ENCODE results near the gene P2RX1.
A peak's percentile ranks its signal among the peaks of the same experiment; 100 is the strongest.
"Not testable (repeated sequence)": the region's sequence is repeated elsewhere in the genome, so short reads cannot be mapped to it uniquely, and the experiment has no call there.

P2RX1 gene

DNA sequence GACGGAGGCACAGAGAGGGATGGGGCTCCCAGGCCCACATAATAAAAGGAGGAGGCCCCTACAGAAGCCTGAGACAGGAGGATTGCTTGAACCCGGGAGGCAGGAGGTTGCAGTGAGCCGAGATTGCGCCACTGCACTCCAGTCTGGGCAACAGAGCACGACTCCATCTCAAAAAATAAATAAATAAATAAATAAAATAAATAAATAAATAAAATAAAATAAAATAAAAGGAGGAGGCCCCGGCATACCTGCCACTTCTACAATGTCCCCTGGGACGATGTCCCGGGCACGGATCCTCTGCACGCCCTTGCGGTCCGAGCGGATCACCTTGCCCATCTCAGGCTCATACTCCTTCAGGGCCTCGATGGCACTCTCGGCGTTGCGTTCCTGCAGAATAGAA is 34.7 kb upstream of the P2RX1 start:
- Histone ChIP-seq H3K4me3 (ENCODE audit: low read depth, low read length) (no peak overlapping the region), H3K27me3 (ENCODE audit: insufficient read depth, low read length) (no peaks in the 10 kb centered on the region), H3K36me3 (ENCODE audit: insufficient read depth, low read length) (no peaks in the 10 kb centered on the region), H2AFZ (ENCODE audit: low read length, unreplicated experiment) (no peak overlapping the region), H3K79me2 (ENCODE audit: control insufficient read depth, insufficient read depth, low read length, unreplicated experiment) (no peaks in the 10 kb centered on the region), H3K27ac (ENCODE audit: low read depth, low read length) (no peak overlapping the region), H3K4me1 (ENCODE audit: control insufficient read depth, insufficient read depth, low read length, unreplicated experiment) (no peaks in the 10 kb centered on the region)

DNA sequence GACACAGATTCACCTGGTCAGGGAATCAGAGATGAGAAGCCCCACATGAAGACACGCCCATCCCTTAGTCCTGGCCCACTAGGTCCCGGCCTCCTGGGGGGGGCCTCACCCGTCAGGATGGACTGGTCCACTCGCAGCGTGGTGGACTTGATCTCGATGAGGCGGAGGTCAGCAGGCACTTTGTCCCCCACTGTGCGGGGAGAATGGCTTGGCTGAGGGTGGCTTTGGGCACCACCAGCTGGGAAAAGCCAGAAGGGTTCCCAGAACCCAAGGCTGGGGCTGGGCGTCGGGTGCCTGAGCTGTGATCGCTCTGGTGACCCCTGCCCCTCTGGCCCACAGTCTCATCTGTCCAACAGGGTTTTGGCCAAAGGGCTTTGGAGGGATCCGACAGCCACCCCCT is 34.3 kb upstream of the P2RX1 start:
- Histone ChIP-seq H3K27me3 (ENCODE audit: insufficient read depth, low read length) (no peaks in the 10 kb centered on the region), H2AFZ (ENCODE audit: low read length, unreplicated experiment) (no peak overlapping the region), H3K27ac (ENCODE audit: low read depth, low read length) (no peak overlapping the region), H3K79me2 (ENCODE audit: control insufficient read depth, insufficient read depth, low read length, unreplicated experiment) (no peaks in the 10 kb centered on the region), H3K4me1 (ENCODE audit: control insufficient read depth, insufficient read depth, low read length, unreplicated experiment) (no peaks in the 10 kb centered on the region), H3K36me3 (ENCODE audit: insufficient read depth, low read length) (no peaks in the 10 kb centered on the region), H3K4me3 (ENCODE audit: low read depth, low read length) (no peak overlapping the region)

DNA sequence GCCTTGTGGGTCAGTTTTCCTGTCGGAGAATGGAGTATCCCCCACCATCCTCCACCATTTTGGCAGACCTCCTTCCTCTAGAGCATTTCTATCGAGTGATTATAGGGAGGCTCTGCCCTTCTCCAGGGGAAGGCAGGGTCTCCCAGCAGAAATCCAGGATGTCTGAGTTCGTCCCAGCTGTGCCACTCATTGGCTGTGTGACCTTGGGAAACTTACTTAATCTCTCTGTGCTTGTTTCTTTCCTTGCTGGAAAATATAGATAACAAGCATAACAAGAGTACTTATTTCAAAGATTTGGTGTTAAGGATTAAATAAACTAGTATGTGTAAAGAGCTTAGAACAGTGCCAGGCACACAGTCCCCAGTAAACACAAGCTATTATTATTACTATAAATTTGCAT is 33.2 kb upstream of the P2RX1 start:
- Histone ChIP-seq H3K4me3 (ENCODE audit: low read depth, low read length) (no peak overlapping the region), H3K36me3 (ENCODE audit: insufficient read depth, low read length) (no peaks in the 10 kb centered on the region), H3K27me3 (ENCODE audit: insufficient read depth, low read length) (no peaks in the 10 kb centered on the region), H3K79me2 (ENCODE audit: control insufficient read depth, insufficient read depth, low read length, unreplicated experiment) (no peaks in the 10 kb centered on the region), H2AFZ (ENCODE audit: low read length, unreplicated experiment) (no peak overlapping the region), H3K27ac (ENCODE audit: low read depth, low read length) (no peak overlapping the region), H3K4me1 (ENCODE audit: control insufficient read depth, insufficient read depth, low read length, unreplicated experiment) (peaks cover 4% of the 10 kb centered on the region)

DNA sequence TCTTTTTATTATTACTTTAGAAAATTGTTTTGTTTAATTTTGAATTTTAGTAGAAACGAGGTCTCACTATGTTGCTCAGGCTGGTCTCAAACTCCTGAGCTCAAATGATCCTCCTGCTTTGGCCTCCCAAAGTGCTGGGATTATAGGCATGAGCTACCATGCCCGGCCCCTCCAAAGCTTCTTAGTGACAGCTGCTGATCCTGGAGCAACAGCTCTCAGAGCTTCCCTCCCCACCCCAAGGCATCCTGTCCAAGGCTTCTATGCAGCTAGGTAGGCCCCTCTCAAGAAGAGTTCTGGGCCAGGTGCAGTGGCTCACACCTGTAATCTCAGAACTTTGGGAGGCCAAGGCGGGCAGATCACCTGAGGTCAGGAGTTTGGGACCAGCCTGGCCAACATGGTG is 32.3 kb upstream of the P2RX1 start:
- H3K27ac ChIP-seq (ENCODE audit: low read depth, low read length); H3K36me3 ChIP-seq (ENCODE audit: insufficient read depth, low read length); H3K4me1 ChIP-seq (ENCODE audit: control insufficient read depth, insufficient read depth, low read length, unreplicated experiment): not testable (repeated sequence)

DNA sequence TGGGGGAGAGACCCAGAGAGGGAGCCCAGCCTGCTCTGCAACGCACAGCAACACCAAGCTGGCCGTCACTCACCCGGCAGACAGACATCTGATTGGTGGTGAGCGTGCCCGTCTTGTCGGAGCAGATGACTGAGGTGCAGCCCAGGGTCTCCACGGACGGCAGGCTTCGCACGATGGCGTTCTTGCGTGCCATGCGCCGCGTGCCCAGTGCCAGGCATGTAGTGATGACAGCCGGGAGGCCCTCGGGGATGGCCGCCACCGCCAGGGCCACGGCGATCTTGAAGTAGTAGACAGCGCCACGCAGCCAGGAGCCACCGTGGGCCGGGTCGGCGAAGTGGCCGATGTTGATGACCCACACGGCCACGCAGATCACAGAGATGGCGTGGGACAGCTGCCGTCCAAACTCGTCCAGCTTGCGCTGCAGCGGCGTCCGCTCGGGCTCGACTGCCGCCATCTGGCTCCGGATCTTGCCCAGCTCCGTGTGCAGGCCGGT is 31.1 kb upstream of the P2RX1 start:
- no peaks in the 10 kb centered on the region for H3K27me3 ChIP-seq (ENCODE audit: insufficient read depth, low read length)
- peaks cover 4% of the 10 kb centered on the region for H3K4me1 ChIP-seq (ENCODE audit: control insufficient read depth, insufficient read depth, low read length, unreplicated experiment)
- H3K36me3 ChIP-seq (ENCODE audit: insufficient read depth, low read length), result no peaks in the 10 kb centered on the region
- no peaks in the 10 kb centered on the region for H3K79me2 ChIP-seq (ENCODE audit: control insufficient read depth, insufficient read depth, low read length, unreplicated experiment)
- no peak overlapping the region for H3K4me3 ChIP-seq (ENCODE audit: low read depth, low read length)
- H3K27ac ChIP-seq (ENCODE audit: low read depth, low read length), result no peak overlapping the region
- H2AFZ ChIP-seq (ENCODE audit: low read length, unreplicated experiment), result no peak overlapping the region

More for the DNA sequence above, 32.3 kb upstream of the P2RX1 start:
- H3K79me2 ChIP-seq (ENCODE audit: control insufficient read depth, insufficient read depth, low read length, unreplicated experiment); H3K27me3 ChIP-seq (ENCODE audit: insufficient read depth, low read length); H3K4me3 ChIP-seq (ENCODE audit: low read depth, low read length); H2AFZ ChIP-seq (ENCODE audit: low read length, unreplicated experiment): not testable (repeated sequence)

DNA sequence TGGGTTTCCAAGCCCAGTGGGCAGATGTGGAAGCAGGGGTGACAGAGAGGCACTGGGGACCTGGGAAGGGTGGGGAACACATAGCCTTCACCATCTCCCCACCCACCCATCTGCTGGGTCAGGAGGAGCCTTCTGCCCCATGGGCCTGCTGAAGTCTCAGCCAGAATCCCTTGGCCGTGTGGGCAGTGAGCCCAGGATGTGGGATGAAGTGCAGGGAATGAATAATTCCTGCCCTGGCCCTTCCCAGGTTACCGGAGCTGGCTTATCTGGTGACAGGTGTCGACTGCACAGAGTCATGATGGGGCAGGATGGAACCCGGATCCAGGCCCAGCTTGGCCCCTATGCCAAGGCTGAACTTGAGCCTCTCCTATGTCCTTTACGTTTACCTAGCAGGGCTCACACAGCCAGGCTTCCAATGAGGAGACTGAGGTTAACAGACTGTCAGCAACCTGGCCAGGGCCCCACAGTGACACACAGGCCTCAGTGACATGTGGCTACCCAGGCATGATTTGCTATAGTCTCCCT is 30.5 kb upstream of the P2RX1 start:
- Histone ChIP-seq H3K4me3 (ENCODE audit: low read depth, low read length) (no peak overlapping the region), H3K27ac (ENCODE audit: low read depth, low read length) (no peak overlapping the region), H2AFZ (ENCODE audit: low read length, unreplicated experiment) (no peak overlapping the region), H3K36me3 (ENCODE audit: insufficient read depth, low read length) (no peaks in the 10 kb centered on the region), H3K27me3 (ENCODE audit: insufficient read depth, low read length) (no peaks in the 10 kb centered on the region), H3K4me1 (ENCODE audit: control insufficient read depth, insufficient read depth, low read length, unreplicated experiment) (peaks cover 4% of the 10 kb centered on the region), H3K79me2 (ENCODE audit: control insufficient read depth, insufficient read depth, low read length, unreplicated experiment) (no peaks in the 10 kb centered on the region)

DNA sequence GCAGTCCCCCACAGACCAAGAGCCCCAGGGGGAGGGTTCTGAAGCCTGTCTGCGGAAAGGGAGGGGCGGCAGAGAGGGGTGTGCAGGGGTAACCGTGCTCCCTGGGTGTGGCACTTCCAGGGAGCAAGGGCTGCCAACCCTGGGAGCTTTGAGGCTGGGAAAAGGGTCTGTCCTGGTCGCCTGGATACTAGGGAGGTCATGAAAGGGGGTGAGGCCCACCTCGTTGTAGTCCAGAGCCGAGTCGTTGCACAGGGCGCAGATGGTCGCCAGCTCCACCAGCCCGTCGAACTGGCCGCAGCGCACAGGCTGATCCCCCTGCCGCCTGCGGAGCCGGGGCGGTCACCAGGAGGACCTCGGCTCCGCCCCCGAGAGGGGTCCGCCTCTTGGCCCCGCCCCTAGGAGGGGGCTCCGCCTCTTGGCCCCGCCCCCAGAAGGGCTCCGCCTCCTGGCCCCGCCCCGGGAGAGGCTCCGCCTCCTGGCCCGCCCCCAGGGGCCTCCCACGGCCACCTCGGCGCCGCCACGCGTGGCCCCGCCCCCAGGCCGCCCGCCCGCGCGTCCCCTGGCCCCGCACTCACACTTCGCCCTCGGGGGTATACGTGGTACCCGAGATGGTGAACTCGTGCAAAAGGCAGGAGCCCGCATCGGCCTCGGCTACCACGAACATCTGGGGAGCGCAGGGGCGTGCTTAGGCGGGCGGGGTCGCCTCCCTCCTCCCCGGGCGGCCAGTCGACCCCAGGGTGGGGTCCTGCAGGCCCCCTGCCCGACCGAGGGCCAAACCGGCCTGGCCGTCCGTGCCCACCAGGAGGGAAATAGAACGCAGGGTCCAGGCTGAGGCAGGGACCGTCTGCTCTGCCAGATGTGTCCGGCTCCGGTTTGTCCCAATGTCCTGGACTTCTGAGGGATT is 28.5 kb upstream of the P2RX1 start:
- peak overlapping the region; percentile 70 for H3K4me3 ChIP-seq (ENCODE audit: low read depth, low read length)
- H2AFZ ChIP-seq (ENCODE audit: low read length, unreplicated experiment), result peak overlapping the region; percentile 67
- H3K36me3 ChIP-seq (ENCODE audit: insufficient read depth, low read length), result no peaks in the 10 kb centered on the region
- peaks cover 4% of the 10 kb centered on the region for H3K4me1 ChIP-seq (ENCODE audit: control insufficient read depth, insufficient read depth, low read length, unreplicated experiment)
- no peaks in the 10 kb centered on the region for H3K79me2 ChIP-seq (ENCODE audit: control insufficient read depth, insufficient read depth, low read length, unreplicated experiment)
- no peak overlapping the region for H3K27ac ChIP-seq (ENCODE audit: low read depth, low read length)
- H3K27me3 ChIP-seq (ENCODE audit: insufficient read depth, low read length), result no peaks in the 10 kb centered on the region

DNA sequence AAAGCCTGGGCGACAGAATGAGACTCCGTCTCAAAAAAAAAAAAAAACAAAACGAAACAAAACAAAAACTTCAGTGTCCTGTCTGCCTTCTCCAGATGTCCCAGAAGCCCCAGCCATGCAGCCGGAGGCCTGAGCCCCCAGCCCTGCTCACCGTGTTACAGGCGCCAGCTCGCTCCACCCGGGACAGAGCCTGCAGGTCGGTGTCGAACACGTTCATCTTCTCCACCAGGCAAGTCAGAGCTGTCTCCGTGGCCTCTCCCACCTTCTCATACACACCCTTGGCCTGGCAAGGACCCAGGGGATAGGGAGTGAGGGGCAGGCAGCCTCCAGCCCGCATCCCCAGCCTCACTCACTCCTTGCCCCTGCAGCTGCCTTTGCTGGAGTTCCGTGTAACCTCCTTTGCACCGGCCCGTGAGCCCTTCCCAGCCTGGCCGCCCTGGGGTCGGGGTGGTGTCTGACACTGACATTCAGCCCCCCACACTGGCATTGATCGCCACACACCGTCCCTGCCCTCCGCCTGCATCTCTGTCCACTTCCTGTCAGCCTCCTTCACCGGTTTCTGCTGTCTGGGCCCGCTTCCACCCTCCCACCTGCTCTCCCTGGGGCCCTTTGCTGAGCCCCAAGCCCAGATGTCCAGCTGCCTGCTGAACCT is 27.1 kb upstream of the P2RX1 start:
- no peak overlapping the region for H2AFZ ChIP-seq (ENCODE audit: low read length, unreplicated experiment)
- peaks cover 4% of the 10 kb centered on the region for H3K4me1 ChIP-seq (ENCODE audit: control insufficient read depth, insufficient read depth, low read length, unreplicated experiment)
- no peaks in the 10 kb centered on the region for H3K36me3 ChIP-seq (ENCODE audit: insufficient read depth, low read length)
- no peaks in the 10 kb centered on the region for H3K27me3 ChIP-seq (ENCODE audit: insufficient read depth, low read length)
- no peak overlapping the region for H3K27ac ChIP-seq (ENCODE audit: low read depth, low read length)
- no peak overlapping the region for H3K4me3 ChIP-seq (ENCODE audit: low read depth, low read length)
- no peaks in the 10 kb centered on the region for H3K79me2 ChIP-seq (ENCODE audit: control insufficient read depth, insufficient read depth, low read length, unreplicated experiment)

DNA sequence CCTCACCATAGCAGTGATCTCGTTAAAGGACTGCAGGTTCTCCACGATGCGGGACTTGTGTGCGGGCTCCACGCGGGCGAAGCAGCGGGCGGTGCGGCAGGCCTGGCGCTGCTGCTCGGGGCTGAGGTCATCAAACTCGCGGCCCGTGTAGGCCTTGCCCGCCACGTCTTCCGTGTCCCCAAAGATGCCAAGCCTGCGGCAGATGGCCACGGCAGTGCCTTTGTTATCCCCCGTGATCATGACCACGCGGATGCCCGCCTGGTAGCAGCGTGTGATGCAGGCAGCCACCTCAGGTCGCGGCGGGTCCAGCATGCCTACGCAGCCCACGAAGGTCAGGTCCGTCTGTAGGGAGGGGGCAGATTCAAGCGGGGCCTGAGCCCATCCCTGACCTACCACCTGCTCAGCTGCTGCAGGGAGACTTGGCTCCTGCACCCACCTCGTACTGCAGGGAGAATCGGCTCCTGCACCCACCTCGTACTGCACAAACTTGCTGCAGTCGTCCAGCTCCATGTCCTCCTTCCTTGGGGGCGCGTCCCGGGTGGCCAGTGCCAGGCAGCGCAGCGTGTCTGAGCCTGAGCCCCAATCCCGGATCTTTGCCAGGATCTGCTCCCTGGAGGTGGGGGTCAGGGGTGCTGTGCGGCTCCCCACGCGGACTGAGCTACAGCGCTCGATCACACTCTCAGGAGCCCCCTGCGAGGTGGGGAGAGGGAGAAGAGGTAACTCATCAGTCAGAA is 24.9 kb upstream of the P2RX1 start:
- no peak overlapping the region for H3K4me3 ChIP-seq (ENCODE audit: low read depth, low read length)
- H3K4me1 ChIP-seq (ENCODE audit: control insufficient read depth, insufficient read depth, low read length, unreplicated experiment), result peaks cover 4% of the 10 kb centered on the region
- no peak overlapping the region for H3K27ac ChIP-seq (ENCODE audit: low read depth, low read length)
- no peak overlapping the region for H2AFZ ChIP-seq (ENCODE audit: low read length, unreplicated experiment)
- no peaks in the 10 kb centered on the region for H3K36me3 ChIP-seq (ENCODE audit: insufficient read depth, low read length)
- no peaks in the 10 kb centered on the region for H3K27me3 ChIP-seq (ENCODE audit: insufficient read depth, low read length)
- H3K79me2 ChIP-seq (ENCODE audit: control insufficient read depth, insufficient read depth, low read length, unreplicated experiment), result no peaks in the 10 kb centered on the region

DNA sequence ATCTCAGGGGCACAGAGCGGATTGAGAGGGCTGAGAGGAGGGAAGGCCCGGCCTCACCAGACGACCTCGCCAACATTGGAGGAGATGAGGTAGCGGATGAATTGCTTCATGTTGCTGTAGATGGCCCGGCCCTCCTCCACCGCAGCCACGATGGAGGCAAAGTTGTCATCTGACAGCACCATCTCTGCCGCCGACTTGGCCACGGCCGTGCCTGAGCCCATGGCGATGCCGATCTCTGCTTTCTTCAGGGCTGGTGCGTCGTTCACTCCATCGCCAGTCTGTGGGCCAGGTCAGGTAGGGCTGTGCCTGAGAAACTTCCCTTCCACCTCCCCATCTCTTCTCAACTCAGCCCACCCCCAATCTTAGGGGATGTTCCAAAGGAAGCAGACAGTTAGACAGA is 21.1 kb upstream of the P2RX1 start:
- no peak overlapping the region for H3K4me3 ChIP-seq (ENCODE audit: low read depth, low read length)
- H3K4me1 ChIP-seq (ENCODE audit: control insufficient read depth, insufficient read depth, low read length, unreplicated experiment), result no peaks in the 10 kb centered on the region
- no peaks in the 10 kb centered on the region for H3K36me3 ChIP-seq (ENCODE audit: insufficient read depth, low read length)
- H3K79me2 ChIP-seq (ENCODE audit: control insufficient read depth, insufficient read depth, low read length, unreplicated experiment), result no peaks in the 10 kb centered on the region
- no peaks in the 10 kb centered on the region for H3K27me3 ChIP-seq (ENCODE audit: insufficient read depth, low read length)
- H2AFZ ChIP-seq (ENCODE audit: low read length, unreplicated experiment), result no peak overlapping the region
- H3K27ac ChIP-seq (ENCODE audit: low read depth, low read length), result no peak overlapping the region
